HG02943 (cell line): ENCODE results near the gene SORCS2.

ENCODE experiments used
- ATAC-seq: cut with Tn5 transposase; IDR thresholded peaks from one replicate; pipeline ENCODE4 v1.9.1; 2021; ENCODE audit warnings: mild to moderate bottlenecking, low read depth, moderate library complexity; ENCODE audit not compliant: unreplicated experiment

Gene SORCS2

GRCh38 chr4:7648544-7649395 lies 456.4 kb downstream of the SORCS2 start:
- ATAC-seq = no peak

- no peak for ATAC-seq
Observed at GRCh38 chr4:7649411-7649740, 457.0 kb downstream of the SORCS2 start.

- ATAC-seq = no peak
Observed at GRCh38 chr4:7649741-7650531, 457.6 kb downstream of the SORCS2 start.

- no peak for ATAC-seq
Observed at GRCh38 chr4:7650606-7651385, 458.5 kb downstream of the SORCS2 start.

- ATAC-seq = no peak
Observed at GRCh38 chr4:7651461-7651921, 459.2 kb downstream of the SORCS2 start.

- ATAC-seq = no peak
Observed at GRCh38 chr4:7652006-7652405, 459.7 kb downstream of the SORCS2 start.

GRCh38 chr4:7652451-7652881 lies 460.1 kb downstream of the SORCS2 start:
- ATAC-seq = no peak

GRCh38 chr4:7652906-7653305 lies 460.6 kb downstream of the SORCS2 start:
- no peak for ATAC-seq

- no peak for ATAC-seq
Observed at GRCh38 chr4:7653510-7654369, 461.4 kb downstream of the SORCS2 start.

GRCh38 chr4:7654550-7655445 lies 462.5 kb downstream of the SORCS2 start:
- no peak for ATAC-seq

GRCh38 chr4:7655511-7656243 lies 463.3 kb downstream of the SORCS2 start:
- ATAC-seq = no peak

GRCh38 chr4:7656244-7656800 lies 464.0 kb downstream of the SORCS2 start:
- ATAC-seq = no peak

GRCh38 chr4:7657545-7658297 lies 465.4 kb downstream of the SORCS2 start:
- ATAC-seq = no peak

GRCh38 chr4:7658341-7659204 lies 466.2 kb downstream of the SORCS2 start:
- no peak for ATAC-seq

- ATAC-seq = no peak
Observed at GRCh38 chr4:7659429-7660175, 467.3 kb downstream of the SORCS2 start.
